ENCODE measurements around the gene OR6J1.

DNA sequence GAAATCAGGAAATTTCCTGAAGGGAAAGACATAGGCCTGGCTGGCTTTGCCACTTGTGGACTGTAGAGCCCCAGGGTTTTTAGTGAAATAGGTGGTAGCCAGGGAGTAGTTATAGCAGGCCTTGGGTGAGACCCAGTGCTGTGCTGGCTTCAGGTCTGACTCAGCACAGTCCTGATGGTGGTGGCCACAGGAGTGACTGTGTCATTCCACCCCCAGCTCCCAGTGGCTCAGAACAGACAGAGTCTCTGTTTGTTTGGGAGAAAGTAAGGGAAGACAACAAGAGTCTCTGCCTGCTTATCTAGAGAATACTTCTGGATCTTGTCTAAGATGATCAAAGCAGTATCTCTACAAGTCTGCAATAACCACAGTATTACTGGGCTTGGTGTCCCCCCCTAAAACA is 27.5 kb upstream of the OR6J1 start:
- TF ChIP-seq, protein P1, sequence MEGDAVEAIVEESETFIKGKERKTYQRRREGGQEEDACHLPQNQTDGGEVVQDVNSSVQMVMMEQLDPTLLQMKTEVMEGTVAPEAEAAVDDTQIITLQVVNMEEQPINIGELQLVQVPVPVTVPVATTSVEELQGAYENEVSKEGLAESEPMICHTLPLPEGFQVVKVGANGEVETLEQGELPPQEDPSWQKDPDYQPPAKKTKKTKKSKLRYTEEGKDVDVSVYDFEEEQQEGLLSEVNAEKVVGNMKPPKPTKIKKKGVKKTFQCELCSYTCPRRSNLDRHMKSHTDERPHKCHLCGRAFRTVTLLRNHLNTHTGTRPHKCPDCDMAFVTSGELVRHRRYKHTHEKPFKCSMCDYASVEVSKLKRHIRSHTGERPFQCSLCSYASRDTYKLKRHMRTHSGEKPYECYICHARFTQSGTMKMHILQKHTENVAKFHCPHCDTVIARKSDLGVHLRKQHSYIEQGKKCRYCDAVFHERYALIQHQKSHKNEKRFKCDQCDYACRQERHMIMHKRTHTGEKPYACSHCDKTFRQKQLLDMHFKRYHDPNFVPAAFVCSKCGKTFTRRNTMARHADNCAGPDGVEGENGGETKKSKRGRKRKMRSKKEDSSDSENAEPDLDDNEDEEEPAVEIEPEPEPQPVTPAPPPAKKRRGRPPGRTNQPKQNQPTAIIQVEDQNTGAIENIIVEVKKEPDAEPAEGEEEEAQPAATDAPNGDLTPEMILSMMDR (IDR thresholded peaks at IDR 0.05): no peak
- TF ChIP-seq POLR2A (IDR thresholded peaks at IDR 0.05): no peak

Data from thyroid gland (tissue), 4 donors.